ENCODE results near the gene GIMAP4. TPM values are rescaled to one million over a fixed set of nuclear protein-coding genes. Genes with fewer than 3 reads are reported as not detected.
A peak's percentile ranks its signal among the peaks of the same experiment; 100 is the strongest.

GIMAP4 gene
- total RNA-seq, 4 donors from 2014 or later = 5.1 to 38.0 (median 14.6) TPM

DNA sequence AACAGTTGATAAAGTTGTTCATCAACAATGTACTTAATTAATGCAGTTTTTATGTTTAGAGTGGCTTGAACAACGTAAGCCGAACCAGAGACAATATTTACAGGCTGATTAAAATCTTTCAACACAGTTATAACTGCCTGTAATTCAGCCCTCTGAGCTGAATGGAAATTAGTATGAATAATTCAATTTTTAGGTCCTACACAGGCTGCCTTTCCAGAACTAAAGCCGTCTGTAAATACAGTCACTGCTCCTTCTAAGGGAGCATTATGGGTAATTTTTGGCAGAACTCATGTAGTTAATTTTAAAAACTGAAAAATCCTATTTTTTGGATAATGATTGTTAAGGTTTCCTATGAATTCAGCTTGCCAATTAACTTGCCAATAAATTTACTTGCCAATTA, 2.6 kb upstream of the GIMAP4 start:
- no peaks in the 10 kb centered on the region for H3K27me3 ChIP-seq
- no peak for TF ChIP-seq POLR2A (IDR thresholded peaks at IDR 0.05)
- TF ChIP-seq, protein P1, sequence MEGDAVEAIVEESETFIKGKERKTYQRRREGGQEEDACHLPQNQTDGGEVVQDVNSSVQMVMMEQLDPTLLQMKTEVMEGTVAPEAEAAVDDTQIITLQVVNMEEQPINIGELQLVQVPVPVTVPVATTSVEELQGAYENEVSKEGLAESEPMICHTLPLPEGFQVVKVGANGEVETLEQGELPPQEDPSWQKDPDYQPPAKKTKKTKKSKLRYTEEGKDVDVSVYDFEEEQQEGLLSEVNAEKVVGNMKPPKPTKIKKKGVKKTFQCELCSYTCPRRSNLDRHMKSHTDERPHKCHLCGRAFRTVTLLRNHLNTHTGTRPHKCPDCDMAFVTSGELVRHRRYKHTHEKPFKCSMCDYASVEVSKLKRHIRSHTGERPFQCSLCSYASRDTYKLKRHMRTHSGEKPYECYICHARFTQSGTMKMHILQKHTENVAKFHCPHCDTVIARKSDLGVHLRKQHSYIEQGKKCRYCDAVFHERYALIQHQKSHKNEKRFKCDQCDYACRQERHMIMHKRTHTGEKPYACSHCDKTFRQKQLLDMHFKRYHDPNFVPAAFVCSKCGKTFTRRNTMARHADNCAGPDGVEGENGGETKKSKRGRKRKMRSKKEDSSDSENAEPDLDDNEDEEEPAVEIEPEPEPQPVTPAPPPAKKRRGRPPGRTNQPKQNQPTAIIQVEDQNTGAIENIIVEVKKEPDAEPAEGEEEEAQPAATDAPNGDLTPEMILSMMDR (IDR thresholded peaks at IDR 0.05) = no peak
- no peaks in the 10 kb centered on the region for H3K36me3 ChIP-seq
- H3K4me1 ChIP-seq = no peaks in the 10 kb centered on the region
- H3K9me3 ChIP-seq = peaks cover 0 to 10% (median 0%) of the 10 kb centered on the region in 4 donors
- DNase-seq = no peak
- no peak overlapping the region for H3K4me3 ChIP-seq
- peak overlapping the region in 1 of 4 donors; percentile 27 for H3K27ac ChIP-seq

DNA sequence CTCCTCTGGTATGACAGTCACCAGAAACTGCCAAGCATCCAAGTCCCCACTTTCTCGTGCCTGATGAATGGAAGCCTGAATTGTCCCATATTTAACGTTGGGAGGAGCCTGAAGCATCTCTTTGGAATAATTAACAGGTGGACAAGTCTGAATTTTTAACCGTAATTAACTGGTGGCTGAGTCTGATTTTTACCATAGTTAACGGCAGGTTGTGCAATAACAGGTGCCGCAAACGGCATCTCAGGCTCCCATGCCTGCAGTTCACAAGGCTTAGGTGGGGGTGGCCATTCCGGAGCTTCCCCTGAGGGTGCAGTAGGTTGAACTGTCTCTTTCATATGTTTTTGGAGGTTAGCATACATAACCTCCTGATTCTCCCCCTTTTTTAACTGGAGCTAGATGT, 2.0 kb upstream of the GIMAP4 start:
- DNase-seq = no peak
- no peaks in the 10 kb centered on the region for H3K27me3 ChIP-seq
- no peak overlapping the region for H3K27ac ChIP-seq
- no peak overlapping the region for H3K4me3 ChIP-seq
- H3K4me1 ChIP-seq = no peaks in the 10 kb centered on the region
- peaks cover 0 to 10% (median 0%) of the 10 kb centered on the region in 4 donors for H3K9me3 ChIP-seq
- H3K36me3 ChIP-seq = no peaks in the 10 kb centered on the region
- TF ChIP-seq, protein P1 (IDR thresholded peaks at IDR 0.05) = no peak
- TF ChIP-seq POLR2A (IDR thresholded peaks at IDR 0.05) = no peak

DNA sequence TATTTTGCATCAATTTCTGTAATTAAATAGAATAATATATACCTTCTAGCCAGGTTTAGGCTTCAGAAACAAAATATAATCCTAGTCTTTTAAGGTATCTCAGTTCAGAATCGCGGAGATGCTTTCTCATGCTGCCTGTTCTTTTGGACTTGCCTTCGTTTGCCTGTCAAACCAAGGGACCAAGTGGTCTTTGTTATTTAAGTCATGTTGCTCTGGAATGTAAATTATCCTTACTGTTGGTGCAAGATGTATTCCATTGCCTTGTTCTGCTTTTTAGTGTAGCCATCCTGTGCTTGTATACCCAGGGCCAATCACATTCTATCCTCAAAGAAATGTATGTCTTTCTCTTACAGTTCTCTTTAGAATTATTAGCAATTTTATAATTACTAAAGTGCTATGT, 1.1 kb upstream of the GIMAP4 start:
- no peak for TF ChIP-seq POLR2A (IDR thresholded peaks at IDR 0.05)
- TF ChIP-seq, protein P1 (IDR thresholded peaks at IDR 0.05) = no peak
- H3K27me3 ChIP-seq = no peaks in the 10 kb centered on the region
- no peak for DNase-seq
- H3K36me3 ChIP-seq = no peaks in the 10 kb centered on the region
- peak overlapping the region in 1 of 4 donors; percentile 61 for H3K27ac ChIP-seq
- H3K4me3 ChIP-seq = no peak overlapping the region
- H3K4me1 ChIP-seq = no peaks in the 10 kb centered on the region
- peaks cover 0 to 1% (median 0%) of the 10 kb centered on the region in 4 donors for H3K9me3 ChIP-seq

DNA sequence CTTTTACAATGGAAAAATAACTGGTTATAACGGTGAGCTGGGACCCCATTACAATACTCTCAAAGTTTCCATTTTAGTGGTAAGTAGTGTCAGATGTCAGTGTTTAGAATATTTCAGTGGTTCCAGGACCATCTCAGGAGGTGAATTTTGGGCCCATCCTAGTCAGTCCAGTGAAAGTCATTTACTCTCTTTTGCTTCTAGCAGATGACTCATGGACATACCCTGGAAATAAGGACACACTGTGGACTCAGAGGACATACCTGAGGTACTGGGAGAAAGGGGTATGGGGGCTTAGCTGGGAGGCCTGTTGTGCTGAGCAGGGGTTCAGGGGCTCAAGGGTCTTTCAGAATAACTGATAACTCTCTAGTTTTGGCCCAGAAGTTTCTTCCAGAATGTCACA, 618 bp upstream of the GIMAP4 start:
- Histone ChIP-seq H3K27me3 (no peaks in the 10 kb centered on the region), H3K4me1 (no peaks in the 10 kb centered on the region), H3K9me3 (no peaks in the 10 kb centered on the region), H3K4me3 (peak overlapping the region in 1 of 4 donors; percentile 29), H3K27ac (peak overlapping the region in 2 of 4 donors; percentile 61 to 83), H3K36me3 (no peaks in the 10 kb centered on the region)
- DNase-seq = no peak
- no peak for TF ChIP-seq POLR2A (IDR thresholded peaks at IDR 0.05)
- TF ChIP-seq, protein P1 (IDR thresholded peaks at IDR 0.05) = no peak

DNA sequence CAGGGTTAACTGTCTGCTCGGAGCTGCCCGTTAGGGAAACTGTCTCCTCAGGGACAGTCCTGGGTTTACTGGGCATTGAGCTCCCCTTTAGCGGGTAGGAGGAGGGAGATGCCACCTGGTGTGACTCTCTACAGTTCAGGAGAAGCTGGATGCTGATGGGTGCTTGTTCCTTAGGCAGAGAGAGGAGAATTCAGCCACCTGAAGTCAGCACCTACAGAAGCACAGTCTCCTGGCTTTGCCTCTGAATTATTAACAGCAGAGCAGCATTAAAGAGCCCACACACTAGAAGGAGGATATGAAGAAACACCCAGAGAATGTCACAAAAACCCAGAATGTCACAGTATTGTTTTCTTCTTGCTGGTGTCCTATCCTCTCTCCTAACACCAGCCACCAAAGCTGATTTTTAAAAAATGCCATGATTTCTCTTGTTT, 696 bp downstream of the GIMAP4 start:
- DNase-seq = no peak
- peak overlapping the region; percentile 61 to 83 (median 70) for H3K27ac ChIP-seq
- H3K36me3 ChIP-seq = peaks cover 0 to 7% (median 0%) of the 10 kb centered on the region in 3 donors
- H3K27me3 ChIP-seq = no peaks in the 10 kb centered on the region
- no peaks in the 10 kb centered on the region for H3K9me3 ChIP-seq
- TF ChIP-seq, protein P1 (IDR thresholded peaks at IDR 0.05) = no peak
- TF ChIP-seq POLR2A (IDR thresholded peaks at IDR 0.05) = no peak
- H3K4me1 ChIP-seq = no peaks in the 10 kb centered on the region
- peak overlapping the region; percentile 29 to 52 (median 46) for H3K4me3 ChIP-seq

DNA sequence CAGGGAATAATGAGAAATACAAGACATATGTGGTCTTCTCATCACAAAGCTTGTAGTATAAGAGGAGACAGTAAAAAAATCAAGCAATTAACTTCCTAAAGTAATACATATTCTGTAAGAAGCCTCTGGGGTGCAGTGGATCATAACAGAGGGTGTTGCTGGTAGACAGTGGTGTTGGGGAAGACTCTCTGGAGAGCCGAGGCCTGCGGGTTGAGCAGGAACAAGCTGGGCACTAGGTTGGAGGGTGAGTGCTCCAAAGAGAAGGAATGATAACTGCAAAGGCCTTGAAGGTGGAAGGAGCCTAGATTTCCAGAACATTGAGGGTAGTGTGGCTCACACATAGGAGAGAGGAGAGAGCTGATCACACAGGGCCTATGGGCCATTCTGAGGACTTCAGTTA, 1.5 kb downstream of the GIMAP4 start:
- Histone ChIP-seq H3K36me3 (peaks cover 0 to 7% (median 0%) of the 10 kb centered on the region in 3 donors), H3K27me3 (no peaks in the 10 kb centered on the region), H3K4me1 (no peaks in the 10 kb centered on the region), H3K27ac (peak overlapping the region; percentile 61 to 83 (median 70)), H3K4me3 (peak overlapping the region; percentile 29 to 52 (median 46)), H3K9me3 (no peaks in the 10 kb centered on the region)
- no peak for DNase-seq
- TF ChIP-seq, protein P1 (IDR thresholded peaks at IDR 0.05) = peak in 1 of 6 experiments; percentile 1
- TF ChIP-seq POLR2A (IDR thresholded peaks at IDR 0.05) = no peak
